RWPE1 (cell line): ENCODE results near the gene RAB31.

Source experiments
- CTCF ChIA-PET: fragments of 350-600 bp; sonication (Branson Sonifier 250); formaldehyde crosslinking; extraction: SDS; loops from one replicate; lab custom pipeline; 2021; lab: Yijun Ruan, JAX
- POLR2A ChIA-PET: fragments of 400-600 bp; formaldehyde crosslinking; extraction: SDS; loops from one replicate; lab custom pipeline; 2020; ENCODE audit warnings: antibody characterized with exemption; ENCODE audit not compliant: low non-redundant PET; lab: Yijun Ruan, JAX
- DNase-seq: peaks from one replicate; pipeline ENCODE4 v3.0.0; 2012; ENCODE audit warnings: low spot score
- H3K27ac ChIP-seq: fragments of 450-650 bp; 2 replicates; pipeline ENCODE4 v1.5.1; 2017
- TF ChIP-seq, protein P1 (sequence below): fragments of 450-650 bp; conservative IDR thresholded peaks from 2 replicates; pipeline ENCODE4 v1.5.1; 2017; ENCODE audit warnings: low read depth, mild to moderate bottlenecking

The RAB31 gene

DNA sequence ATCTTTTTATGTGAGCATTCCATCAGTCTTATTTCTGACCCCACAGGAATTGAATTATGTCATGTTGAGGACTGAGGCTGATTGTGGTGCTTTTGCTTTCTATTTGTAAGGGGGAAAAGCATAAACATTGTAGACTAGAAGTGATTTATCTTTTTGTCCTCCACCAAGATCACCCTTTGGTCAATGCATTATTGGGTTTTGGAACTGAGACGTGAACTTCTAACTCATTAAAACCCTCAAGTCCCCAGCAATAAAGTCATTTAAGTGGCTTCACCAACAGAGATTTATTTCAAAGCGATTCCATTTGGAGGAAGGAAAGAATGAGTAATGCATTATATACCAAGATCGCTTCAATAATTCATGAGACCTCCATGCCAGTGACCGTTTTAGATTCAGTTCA is 102.2 kb downstream of the RAB31 start:
- CTCF ChIA-PET: interaction anchor here (0.9 kb wide), 1 partner anchor 8 kb away, joined by 6 read pairs; no protein-coding TSS in a partner anchor
- POLR2A ChIA-PET: no interaction called here
- H3K27ac ChIP-seq: no peak overlapping the region
- no peak for DNase-seq
- TF ChIP-seq, protein P1, sequence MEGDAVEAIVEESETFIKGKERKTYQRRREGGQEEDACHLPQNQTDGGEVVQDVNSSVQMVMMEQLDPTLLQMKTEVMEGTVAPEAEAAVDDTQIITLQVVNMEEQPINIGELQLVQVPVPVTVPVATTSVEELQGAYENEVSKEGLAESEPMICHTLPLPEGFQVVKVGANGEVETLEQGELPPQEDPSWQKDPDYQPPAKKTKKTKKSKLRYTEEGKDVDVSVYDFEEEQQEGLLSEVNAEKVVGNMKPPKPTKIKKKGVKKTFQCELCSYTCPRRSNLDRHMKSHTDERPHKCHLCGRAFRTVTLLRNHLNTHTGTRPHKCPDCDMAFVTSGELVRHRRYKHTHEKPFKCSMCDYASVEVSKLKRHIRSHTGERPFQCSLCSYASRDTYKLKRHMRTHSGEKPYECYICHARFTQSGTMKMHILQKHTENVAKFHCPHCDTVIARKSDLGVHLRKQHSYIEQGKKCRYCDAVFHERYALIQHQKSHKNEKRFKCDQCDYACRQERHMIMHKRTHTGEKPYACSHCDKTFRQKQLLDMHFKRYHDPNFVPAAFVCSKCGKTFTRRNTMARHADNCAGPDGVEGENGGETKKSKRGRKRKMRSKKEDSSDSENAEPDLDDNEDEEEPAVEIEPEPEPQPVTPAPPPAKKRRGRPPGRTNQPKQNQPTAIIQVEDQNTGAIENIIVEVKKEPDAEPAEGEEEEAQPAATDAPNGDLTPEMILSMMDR: no peak

DNA sequence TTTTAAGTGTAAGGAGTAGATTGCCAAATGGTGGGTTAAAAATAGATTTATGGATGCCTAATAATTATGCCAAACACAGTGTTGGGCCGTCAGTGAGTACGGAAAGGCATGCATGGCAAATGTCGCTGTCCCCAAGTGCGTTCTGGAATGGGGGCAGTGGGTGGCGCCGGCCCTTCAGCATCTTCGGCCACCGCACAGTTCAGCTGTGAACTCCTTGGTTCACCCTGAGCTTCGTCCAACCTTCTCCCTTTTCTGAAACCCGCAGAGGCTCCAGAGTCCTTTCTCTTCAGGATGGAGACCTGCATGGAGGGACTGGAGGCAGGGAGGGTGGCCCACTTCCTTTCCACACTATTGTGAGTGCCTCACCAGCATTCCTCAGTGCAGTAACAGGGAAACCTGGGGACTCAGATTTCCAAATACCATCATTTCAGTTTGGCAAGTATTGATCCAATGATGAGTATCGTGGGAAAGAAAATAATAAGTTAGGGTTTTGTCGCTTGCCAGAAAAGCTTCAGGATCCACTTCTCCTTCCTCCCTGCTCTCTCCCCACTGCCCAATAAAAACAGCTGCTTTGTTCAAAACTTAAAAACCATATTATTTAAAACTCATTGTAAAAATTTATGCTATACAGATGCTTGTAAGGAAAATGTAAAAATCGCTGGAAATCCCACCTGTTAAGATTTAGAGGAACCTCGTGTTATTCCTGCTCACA is 103.0 kb downstream of the RAB31 start:
- DNase-seq: no peak
- POLR2A ChIA-PET: no interaction called here
- H3K27ac ChIP-seq: no peak overlapping the region
- CTCF ChIA-PET: no interaction called here
- TF ChIP-seq, protein P1: no peak

DNA sequence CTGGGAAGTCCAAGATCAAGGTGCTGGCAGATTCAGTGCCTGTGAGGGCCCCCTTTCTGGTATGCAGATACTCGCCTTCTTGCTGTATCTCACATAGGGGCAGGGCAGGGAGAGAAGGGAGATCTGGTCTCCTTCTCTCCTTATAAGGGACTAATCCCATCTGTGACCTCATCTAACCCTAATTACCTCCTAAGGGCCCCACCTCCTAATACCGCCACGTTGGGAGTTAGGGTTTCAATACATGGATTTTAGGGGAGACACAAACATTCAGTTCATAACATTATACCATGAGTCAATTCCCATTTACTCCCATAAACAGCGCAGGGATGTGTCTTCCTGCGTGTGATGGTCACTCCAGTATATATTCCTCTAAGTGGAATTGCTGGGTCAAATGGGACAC is 103.9 kb downstream of the RAB31 start:
- TF ChIP-seq, protein P1: no peak
- H3K27ac ChIP-seq: no peak overlapping the region
- DNase-seq: no peak
- CTCF ChIA-PET: no interaction called here
- POLR2A ChIA-PET: no interaction called here

DNA sequence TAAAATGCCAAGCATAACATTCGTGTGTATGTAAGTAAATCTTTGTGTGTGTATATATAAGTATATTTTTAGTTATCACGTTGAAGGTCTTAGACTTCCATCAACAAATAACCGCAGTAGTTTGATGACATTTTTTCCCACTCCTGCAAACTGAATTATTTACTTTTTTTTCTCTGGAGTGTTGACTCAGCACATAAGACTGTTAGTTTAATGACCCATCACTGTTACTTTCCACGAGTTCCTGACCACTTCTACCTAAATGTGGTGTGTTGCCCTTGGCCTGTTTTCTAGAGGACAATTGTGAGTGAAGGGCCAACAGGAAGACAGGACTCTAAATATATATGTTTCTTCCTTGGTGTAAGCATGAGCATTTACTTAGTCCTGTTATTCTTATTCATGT is 106.3 kb downstream of the RAB31 start:
- no peak overlapping the region for H3K27ac ChIP-seq
- POLR2A ChIA-PET: no interaction called here

DNA sequence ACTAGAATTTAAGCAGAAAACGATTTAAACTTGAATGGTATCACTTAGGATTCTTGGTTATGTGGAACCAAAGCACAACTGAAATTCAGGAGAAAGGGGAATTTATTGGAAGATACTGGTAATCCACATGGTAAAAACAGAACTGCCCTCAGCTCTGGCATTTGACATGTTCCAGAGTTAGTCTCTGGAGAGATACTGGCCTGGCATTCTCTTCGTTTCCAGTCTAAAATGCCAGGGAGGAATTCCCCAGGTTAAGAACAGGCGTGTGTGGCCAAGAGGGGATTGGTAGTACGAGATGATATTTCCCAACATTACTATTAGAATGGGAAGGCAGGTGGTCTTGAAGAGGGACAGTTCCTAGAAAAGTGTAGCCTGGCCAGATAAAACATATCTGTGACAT is 109.2 kb downstream of the RAB31 start:
- POLR2A ChIA-PET: no interaction called here
- DNase-seq: no peak
- H3K27ac ChIP-seq: no peak overlapping the region
- CTCF ChIA-PET: no interaction called here
- TF ChIP-seq, protein P1: no peak

More for the DNA sequence above, 106.3 kb downstream of the RAB31 start:
- DNase-seq: no peak
- TF ChIP-seq, protein P1: no peak
- CTCF ChIA-PET: no interaction called here

DNA sequence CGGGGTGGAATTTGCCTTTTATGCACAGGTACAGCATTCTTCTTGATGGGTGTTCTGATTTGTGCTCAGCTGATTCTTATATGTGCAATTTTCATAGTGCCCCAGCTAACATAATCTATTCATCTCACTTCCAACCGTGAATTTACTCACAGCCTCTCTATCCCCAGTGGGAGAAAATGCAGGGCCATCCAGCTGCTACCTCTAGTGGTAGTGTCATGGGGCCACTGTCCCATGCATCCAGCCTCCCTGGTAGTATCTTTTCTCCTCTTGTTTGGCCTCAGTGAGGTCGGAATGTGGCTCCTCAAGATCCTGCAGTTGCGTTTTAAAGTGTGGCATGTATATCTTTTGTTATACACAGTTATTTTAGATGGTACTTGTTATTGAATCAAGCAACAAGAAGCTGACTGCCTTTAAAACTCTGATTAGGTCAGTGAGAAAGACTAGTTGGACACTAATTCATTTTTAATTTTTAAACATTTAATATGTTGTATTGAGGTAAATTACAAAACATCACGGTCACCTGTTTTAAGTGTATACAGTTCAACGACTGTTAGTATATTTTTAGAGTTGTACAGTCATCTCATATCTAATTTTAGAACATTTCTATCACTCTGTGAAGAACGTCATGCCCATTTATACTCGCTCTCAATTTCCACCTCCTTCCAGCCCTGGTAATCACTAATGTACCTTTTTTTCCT is 109.8 kb downstream of the RAB31 start:
- POLR2A ChIA-PET: no interaction called here
- TF ChIP-seq, protein P1: no peak
- CTCF ChIA-PET: interaction anchor here (0.5 kb wide), 1 partner anchor 8 kb away, joined by 6 read pairs; no protein-coding TSS in a partner anchor
- DNase-seq: no peak
- no peak overlapping the region for H3K27ac ChIP-seq
